T1000 (cell line): ENCODE results near the gene PLEKHA6.
"Not testable (repeated sequence)": the region's sequence is repeated elsewhere in the genome, so short reads cannot be mapped to it uniquely, and the experiment has no call there.

Source experiments
- DNase-seq: peaks from one replicate; lab custom pipeline; 2025; ENCODE audit warnings: mixed read lengths; lab: John Stamatoyannopoulos, UW

PLEKHA6 gene

DNA sequence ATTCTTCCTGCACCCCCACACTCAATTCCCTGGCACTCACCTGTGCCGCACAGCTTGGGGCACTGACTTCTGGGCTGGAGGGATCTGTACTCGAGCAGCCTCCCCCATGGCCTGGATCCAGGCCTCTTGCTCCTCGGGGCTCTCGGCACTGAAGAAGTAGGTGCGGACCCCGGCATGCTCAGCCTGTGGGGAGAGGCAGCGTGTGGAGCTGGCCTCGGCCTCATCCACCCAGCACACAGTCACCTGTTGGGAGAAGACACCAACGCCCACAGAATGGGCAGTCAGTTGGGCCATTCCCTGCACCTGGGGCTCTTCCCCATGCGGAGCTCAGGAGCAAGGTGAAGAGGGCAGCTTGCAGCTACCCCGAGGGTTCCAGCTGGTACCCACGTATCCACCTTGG is 98.5 kb downstream of the PLEKHA6 start:
- DNase-seq: no peak

DNA sequence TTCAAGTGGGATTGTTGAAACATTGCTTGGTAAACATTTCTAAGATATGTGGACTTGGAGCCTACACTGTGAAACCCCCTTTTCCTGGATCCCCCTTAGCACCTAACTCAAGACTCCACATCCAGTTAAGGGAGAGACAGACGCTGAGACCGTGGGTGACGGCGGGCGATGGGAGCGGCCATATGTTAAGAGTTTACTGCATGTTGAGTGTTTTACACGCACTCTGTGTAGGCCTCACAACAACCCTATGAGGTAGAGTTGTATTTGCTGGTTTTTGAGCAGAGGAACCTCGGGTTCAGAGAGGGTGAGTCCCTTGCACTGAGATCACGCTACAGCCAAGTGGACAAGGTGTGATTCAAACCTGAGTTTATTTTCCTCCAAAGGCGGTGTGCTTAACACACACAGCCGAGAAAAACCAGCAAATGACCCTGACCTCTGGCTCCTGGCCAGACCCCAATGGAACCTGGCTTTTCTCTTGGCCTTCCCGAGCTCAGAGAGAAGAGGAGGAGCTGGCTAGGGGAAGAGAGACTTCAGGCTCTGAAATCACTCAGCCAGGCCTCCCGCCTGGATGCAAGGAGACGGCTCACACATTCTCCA is 99.0 kb downstream of the PLEKHA6 start:
- no peak for DNase-seq

DNA sequence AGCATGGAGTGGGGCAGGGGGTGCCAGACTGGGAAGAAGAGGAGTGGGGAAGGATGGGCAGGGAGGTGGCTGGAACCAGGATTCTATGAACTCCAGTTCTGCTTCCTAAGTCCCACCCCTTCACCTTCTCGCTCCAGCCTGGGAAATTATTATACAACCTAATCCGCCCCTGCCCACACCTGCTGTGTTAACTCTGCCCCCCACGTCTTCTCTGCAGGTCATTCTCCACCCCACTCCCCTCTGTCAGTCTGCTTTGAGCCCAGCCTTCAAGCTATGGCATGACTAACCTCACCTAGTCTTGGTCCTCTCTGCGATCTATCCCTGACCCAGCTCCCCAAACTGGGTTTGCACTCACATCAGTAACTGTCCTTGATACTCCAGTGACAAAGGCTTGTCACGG is 99.9 kb downstream of the PLEKHA6 start:
- no peak for DNase-seq

DNA sequence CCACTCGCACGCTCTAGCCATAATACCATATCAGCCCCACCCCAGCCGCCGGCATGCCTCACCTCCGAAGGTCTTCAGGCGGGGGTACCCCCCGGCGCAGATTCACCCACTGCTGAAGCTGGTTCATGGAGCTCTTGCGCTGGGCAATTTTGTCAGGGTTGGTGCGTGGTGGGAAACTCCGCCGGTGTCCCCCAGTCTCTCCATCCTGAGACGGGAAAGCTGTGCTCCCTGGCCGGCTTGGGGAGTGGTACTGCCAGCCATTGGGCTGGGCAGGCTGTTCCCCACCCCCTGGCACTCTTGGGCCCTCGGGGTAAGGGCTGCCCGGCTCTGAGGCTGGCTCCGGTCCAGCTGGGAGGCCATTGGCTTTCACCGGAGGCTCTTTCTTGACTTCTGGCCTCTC is 100.5 kb downstream of the PLEKHA6 start:
- DNase-seq: no peak

DNA sequence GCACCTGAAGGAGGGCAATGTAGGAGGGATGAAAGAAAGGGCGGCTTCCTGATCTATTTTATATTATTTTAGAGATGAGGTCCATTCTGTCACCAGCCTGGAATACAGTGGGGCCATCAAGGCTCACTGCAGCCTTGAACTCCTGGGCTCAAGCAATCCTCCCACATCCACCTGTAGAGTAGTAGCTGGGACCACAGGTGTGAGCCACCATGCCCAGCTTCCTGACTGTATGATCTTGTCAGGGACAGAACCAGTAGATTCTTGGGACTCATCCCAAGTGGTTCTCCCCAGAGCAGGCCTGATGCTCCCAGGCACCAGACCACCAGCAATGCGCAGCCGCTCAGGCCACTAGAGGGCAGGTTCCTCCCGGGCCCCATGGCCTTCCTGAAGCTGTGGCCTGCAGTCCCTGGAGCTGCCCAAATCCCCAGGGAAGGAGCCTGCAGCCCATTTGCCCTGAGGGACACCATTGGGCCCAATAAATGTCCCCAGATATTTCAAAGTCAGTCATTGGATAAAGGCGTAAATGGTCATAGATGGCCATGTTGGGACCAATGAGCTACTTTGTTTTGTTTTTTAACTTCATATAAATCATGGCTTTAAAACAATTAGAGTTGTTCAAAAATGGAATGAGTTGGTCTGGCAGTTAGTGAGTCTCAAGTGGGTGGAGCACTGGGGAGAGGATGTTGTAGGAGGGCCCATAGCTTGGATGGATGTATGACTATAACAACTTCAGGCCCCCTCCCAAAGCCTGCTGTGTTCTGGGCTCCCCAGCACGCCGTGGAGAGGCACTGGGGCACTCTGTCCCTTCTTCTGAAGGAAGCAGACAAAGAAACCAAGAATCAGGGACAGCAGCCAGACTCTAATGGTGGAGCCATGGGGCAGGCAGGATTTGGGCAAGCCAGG is 101.3 kb downstream of the PLEKHA6 start:
- no peak for DNase-seq

DNA sequence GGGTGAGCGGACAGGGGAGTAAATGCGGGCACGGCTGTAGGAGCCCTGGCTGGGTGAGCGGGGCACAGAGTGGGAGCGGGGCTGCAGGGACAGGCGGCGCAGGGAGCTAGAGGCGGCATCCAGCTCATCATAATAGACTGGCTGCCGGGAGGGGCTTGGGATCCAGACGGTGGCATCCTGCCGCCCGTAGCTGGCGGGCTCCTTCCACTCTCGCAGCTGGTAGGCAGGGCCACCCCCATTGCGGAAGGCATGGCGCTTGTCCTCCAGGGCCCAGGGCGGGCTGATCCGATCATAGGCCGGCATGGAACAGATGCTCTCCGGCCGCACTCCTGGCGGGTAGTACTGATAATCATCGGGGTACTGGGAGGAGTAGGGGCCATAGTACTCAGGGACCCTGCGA is 102.3 kb downstream of the PLEKHA6 start:
- no peak for DNase-seq

DNA sequence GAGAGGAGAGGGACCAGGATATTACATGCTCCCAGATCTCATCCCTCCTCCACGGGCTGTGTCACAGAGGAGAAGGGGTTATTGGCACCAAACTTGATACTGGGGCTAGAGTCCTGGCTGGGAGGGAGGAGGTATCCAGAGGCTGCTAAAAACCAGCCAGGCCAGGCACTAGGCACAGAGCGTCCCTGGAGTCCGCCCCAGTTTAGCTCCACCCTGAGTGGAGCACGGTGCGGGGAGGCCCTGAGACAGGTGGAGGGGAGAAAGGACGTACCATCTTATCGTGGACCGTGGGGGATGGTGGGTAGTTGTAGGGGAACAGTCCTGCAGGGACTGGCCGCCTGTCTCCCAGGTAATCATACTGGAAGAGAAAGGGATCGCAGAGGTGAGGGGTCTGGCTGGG is 103.2 kb downstream of the PLEKHA6 start:
- DNase-seq: no peak

DNA sequence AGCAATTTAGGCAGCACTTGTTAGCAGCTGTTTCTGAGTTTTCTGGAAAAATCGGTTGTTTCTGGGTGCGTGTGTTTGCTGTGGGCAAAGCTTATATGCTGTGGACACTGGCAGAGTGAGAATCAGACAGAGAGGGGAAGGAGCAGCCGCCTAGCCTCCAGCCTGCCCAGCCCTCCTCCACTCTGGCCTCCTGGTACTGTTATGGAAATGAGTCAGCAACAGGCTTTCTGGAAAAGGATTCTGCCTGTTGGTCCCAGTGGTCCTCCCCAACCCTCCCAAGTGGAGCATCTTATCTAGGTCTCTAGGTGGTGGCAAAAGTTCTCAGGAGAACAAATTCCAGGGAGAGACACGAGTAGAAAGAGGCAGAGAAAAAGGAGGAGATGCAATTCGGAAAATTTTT is 103.8 kb downstream of the PLEKHA6 start:
- no peak for DNase-seq

DNA sequence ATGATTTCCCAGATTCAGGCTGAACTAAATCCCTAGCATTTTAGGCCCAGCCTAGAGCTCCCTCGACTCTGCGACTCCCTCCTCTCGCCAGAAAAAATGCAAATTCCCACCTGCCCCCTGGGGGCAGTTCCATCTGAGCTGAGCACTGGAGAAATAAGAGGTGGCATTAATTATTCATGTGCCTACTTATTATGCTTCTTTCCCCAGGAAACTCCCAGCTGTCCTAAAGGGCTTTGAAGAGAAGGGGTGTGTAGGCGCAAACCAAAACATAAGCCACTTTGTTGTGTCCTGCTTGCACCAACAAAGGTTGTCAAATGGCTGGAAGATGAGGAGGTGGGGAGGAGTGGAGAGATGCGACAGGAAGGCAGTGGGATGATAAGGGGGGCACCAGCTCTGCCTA is 104.5 kb downstream of the PLEKHA6 start:
- no peak for DNase-seq

DNA sequence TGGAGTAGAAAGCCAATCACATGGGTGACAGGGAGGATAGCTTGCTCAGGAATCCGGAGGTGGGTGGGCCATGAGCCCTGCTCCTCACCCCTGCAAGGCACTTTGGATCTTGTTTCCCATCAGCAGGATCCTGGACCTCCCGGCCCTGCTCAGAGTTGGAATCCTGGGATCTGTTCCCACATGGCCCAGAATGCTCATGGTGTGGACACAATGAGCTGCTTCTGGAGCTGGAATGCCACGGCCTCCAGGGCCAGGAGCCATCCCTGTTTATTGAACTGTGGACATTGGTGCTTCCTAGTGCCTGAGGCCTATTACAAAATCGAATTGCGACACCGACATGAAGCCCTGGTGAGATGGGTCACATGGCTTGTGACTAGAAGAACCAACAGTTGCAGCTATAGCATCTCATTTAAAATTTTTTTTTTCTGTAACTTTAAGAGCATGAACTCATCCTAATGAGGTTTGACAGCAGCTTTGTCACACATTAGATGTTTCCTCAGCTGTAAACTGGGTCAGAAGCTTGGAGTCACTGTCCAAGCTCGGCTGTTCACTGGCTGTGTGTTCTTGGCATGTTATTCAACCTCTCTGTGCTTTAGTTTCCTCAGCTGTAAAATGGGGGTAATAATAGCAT is 105.6 kb downstream of the PLEKHA6 start:
- DNase-seq: peak; percentile 43

DNA sequence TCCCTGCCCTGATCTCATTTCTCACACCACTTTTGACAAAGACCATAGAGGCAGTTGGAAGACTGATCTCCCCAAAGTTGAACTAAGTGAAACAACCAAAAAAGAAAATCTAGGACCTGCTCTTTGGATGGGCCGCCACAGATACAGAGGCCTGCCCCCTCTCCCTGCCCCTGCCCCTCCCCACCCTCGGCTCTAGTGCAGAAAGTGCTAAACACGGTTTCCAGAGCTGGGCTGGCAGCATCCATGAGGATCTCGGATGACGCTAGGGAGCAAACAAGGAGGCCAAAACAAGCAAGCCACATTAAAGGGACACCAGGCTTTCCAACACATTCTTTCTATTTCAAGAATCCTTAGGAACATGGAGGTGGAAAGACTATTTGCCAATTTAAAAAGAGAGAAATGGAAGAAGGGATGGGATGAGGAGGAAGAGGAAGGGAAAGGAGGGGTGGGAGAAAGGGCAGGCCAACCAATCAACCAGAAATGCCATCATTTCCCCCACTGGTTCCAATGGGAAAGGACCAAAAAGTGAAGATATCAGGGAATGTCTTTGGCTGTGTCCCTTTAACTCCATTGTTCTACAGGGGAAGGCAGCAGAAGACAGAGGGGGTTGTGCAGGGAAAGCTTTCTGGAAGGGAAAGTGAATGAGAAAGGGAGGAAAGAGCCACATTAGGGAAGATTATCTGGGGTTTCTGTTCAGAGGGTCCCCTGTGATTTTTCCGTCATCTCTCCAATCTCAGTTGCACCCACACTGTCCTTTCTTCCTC is 107.6 kb downstream of the PLEKHA6 start:
- DNase-seq: no peak

DNA sequence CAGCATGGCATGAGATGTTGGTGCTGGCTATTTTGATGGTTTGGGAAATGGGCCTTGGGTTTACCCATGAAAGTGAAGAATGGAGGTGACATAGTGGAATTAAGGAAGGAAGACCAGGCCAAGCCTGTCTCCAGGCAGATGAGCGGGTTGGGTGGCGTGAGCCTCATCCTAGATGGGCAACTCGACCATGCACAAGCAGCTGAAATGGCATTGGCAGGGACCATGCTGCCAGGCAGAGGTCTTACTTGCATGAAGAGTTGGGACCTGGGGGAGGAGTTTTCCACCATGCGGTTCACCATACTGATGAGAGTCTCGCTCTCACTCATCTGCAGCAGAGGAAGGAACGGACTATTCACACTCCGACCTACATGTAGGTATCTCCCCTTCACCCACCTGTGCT is 108.4 kb downstream of the PLEKHA6 start:
- no peak for DNase-seq

DNA sequence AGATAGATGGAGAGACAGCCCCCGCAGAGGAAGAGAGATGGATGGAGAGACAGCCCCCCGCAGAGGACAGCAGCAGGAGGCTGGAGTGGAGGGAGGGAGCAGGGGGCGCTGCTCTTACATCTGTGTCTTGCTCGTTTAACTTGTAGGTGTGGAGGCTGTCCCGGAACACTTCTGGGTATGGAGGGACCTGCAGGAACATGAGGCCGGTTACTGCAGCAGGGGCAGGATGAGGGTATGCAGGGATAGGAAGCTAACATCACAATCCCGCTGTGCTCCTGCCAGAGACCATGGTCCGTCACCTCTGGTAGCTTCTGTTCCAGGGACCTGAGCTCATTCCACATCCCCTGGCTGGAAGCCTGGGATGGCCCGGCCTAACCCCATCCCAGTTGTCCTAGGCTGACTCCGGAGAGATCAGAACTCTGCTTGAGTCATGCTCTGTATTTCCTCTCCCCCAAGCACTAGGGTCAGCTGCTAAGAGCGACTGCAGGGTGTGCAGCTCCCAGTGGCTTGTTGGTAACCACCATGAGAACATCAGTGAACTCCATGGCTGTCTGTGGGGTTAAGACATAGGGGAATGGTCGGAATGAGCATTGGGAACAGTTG is 109.2 kb downstream of the PLEKHA6 start:
- no peak for DNase-seq

DNA sequence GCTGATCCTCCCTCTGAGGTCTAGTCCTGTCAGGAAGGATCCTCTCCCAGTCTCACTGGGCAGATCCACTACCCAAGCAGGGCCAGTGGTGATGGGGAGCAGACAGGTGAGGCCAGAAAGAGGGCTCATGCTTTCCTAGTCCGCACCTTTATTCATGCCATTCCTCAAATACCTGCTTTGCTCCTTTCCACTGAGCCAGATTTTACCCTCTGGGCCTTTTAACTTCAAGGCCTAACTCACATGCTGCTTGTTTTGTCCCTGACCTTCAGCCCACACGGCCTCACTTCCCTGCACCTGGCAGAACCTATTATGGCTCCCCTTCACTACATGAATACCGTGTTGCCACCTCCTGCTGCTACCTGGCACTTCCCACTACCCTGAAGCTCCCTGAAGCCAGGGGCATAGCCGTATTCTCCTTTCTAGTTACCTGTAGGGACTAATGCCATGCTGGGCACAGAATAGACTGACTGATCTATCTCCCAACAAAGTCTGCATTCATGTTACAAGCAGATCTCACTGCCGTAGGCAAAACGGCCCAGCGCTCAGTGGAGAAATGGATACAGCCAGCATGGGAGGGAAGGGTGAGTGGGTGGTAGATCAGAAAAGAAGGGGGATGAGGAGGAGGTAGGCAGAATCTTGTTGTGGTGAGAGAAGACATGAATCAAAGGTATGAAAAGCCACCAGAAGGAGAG is 109.8 kb downstream of the PLEKHA6 start:
- no peak for DNase-seq

DNA sequence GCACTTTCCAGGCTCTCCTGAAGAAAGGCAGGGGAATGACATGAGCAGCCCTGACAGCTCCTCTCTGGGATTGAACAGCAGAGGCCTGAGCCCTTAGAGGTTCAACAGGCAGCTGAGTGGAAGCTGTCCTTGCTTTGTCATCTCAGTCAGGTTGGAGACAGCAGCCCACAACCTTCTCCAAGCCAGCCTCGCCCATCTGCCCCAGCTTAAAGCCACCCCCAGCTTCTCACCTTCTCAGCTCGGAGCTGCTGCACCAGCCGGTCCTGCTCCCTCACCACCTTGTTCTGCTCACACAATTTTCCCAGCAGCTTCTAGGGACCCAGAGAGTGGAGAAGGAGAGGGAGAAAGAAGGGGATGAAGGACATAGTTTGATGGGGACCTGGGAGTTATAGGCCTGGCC is 110.8 kb downstream of the PLEKHA6 start:
- DNase-seq: no peak

DNA sequence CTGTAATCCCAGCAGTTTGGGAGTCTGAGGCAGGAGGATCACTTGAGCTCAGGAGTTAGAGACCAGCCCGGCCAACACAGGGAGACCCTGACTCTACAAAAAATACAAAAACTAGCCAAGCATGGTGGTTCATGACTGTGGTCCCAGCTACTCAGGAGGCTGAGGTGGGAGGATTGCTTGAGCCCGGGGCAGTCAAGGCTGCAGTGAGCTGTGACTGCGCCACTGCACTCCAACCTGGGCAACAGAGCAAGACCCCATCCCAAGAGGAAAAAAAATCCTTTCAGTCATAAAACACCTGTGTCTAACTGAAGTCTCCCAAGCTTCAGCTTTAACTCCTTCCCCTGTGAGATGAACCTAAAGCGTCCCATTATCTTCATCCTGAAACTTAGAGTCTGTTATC is 112.9 kb downstream of the PLEKHA6 start:
- no peak for DNase-seq

DNA sequence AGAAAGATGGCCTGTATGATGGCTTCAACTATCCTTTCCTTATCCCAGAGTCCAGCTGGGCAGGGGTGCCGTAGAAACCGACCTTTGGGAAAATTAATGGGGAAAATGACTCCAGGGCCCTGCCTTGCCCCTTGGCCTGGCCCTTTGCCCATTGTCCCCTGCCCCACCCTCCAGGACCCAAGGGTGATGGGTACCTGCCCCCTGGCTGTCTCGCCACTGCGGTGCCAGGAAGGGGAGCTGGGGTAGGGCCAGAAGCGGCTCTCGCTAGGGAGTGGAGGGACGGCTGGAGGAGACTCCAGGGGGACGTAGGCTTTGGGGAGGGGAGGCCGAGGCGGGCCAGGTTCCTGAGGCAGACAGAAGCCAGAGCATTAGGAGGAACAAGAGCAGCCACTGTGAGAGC is 116.8 kb downstream of the PLEKHA6 start:
- DNase-seq: no peak

DNA sequence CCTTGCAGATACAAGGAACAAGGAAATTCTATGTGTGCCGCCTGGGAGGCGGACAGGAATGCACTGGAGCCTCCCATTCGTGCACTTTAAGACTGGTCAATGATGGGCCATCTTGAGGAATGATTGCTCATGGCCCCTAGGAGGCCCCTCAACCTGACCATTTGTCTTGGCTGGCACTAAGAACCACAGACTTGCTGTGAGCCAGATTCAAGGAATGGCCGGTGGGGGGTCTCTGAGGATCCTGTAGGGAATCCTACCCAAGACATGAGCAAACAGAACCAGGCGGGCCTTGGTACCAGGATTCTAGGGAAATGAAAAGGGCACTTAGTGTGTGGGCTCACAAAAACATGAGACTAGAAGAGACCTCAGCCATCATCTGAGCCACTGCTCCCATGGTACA is 117.8 kb downstream of the PLEKHA6 start:
- no peak for DNase-seq

DNA sequence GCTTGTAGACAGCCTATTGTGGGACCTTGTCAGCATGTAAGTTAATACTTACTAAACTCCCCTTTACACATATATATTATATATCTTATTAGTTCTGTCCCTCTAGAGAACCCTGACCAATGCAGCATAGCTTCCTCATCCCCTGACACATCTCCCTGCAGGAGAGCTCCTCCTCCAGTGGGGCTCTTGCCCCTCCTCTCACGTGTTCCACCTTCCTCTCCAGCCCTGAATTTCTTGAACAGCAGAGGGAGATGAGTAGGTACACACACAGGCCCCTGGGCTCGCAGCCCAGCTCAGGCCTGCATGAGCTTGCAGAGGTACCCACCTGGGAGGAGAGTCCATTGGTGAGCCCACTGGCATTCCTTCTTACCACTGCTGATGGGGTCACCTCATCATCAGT is 118.7 kb downstream of the PLEKHA6 start:
- DNase-seq: no peak

DNA sequence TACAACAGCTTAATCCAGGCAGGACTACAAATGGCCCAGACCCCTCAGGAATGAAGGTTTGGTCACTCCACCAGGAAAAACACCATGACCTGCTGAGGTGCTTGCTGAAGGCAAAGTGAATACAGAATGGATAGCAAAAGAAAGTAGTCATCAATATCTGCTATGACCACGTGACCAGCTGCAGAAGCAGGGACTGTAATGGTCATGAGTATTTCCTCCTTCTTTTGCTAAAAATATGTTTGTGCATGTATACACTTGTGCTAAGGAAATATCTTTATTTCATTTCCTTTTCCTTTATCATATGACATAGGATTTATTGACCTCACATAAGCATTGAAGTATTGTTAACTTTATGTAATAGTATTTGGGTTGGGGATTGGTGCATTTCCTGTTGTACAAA is 119.5 kb downstream of the PLEKHA6 start:
- DNase-seq: no peak

DNA sequence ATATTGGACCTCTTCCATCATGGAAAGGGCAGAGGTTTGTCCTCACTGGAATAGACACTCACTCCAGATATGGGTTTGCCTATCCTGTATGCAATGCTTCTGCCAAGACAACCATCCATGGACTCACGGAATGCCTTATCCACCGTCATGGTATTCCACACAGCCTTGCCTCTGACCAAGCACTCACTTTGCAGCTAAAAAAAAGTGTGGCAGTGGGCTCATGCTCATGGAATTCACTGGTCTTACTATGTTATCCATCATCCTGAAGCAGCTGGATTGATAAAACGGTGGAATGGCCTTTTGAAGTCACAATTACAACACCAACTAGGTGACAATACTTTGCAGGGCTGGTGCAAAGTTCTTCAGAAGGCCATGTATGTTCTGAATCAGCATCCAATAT is 120.3 kb downstream of the PLEKHA6 start:
- DNase-seq: not testable (repeated sequence)
